ENCODE data around the gene RPL7L1.

- TF ChIP-seq CTCF (IDR thresholded peaks at IDR 0.05; ENCODE audit: low read depth, low read length), result peak; percentile 95
- no peak for TF ChIP-seq EZH2phosphoT487 (IDR thresholded peaks at IDR 0.05; ENCODE audit: low read depth)
These were observed 22.1 kb downstream of the RPL7L1 start for GRCh38 chr6:42901538-42901957.

Measured in OCI-LY3 (cell line).